ENCODE measurements around the gene DENND1A.
"Not testable (repeated sequence)": the region's sequence is repeated elsewhere in the genome, so short reads cannot be mapped to it uniquely, and the experiment has no call there.

Gene DENND1A

DNA sequence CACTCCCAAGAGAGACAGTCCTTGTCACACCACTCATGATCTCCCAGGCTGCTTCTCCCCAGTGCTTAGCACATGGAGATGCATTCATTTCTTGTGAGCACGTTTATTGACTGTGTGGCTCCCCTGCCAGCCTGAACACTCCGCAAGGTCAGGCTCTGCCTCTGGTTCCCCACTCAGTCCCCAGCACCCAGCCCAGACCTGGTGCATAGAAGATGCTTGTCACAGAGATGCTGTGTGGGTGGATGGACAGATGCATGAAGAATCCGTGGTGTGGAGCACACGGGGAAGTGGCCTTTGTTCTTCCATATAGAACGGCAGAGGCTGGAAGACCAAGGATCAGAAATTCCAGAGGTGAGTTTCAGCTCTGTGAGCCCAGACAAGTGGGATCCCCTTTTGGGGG lies 587.7 kb downstream of the DENND1A start:
- no peak for DNase-seq

DNA sequence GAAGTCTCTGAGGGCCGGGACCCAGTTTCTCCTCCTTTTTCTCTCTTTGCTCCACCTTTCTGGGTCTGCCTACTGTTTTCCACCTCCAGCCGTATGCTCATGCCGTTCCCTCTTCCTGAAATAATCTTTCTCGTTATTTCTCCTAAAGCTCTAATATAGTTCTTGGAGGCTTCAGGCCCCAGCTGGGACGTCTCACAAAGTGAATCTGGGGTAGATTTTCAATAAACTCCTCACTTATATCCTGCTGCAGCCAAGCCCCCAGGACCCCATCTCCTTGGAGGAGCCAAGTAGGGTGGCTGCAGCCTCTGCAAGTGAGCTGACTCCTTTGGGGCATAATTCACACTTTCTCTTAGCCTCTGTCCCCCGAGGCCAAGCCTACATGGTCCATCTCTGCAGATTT lies 588.1 kb downstream of the DENND1A start:
- no peak for DNase-seq

DNA sequence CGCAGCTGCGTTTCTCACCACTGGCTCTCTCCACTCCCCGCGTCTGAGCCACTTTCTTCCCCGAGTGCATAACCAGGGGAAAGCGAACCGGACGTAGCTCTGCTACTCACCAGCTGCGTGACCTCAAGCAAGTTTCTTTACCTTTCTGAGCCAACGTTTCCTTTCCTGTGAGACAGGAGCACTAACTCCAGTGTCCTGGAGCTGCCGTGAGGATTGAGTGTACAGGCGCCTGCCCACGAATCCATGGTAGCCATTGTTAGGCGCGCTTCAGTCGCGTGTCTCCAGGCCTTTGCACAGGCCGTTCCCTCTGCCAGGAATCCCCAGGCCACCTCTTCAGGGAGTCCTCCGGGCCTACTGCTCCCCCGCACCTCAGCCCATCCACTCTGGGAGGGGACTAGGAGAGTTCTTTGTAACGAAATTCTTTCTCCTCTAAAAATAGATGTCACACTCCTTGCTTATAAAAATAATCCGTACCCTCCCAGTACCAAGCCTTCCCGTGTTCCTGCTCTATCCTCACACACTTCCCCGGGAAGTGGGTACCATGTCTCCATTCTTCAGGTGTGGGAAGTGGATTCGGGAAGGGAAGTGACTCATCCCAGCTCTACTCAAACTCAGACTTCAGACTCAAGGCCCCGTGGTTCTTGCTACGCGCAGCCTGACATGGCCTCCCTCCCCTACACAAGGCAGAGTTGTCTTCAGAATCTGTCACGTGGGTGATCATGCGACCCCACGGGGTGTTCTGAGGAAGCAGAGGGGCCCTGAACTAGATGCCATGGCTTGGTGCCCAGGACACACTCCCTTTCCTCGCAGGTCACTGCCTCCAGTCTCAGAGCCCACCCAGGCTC lies 590.0 kb downstream of the DENND1A start:
- DNase-seq = peak; percentile 46 to 53

DNA sequence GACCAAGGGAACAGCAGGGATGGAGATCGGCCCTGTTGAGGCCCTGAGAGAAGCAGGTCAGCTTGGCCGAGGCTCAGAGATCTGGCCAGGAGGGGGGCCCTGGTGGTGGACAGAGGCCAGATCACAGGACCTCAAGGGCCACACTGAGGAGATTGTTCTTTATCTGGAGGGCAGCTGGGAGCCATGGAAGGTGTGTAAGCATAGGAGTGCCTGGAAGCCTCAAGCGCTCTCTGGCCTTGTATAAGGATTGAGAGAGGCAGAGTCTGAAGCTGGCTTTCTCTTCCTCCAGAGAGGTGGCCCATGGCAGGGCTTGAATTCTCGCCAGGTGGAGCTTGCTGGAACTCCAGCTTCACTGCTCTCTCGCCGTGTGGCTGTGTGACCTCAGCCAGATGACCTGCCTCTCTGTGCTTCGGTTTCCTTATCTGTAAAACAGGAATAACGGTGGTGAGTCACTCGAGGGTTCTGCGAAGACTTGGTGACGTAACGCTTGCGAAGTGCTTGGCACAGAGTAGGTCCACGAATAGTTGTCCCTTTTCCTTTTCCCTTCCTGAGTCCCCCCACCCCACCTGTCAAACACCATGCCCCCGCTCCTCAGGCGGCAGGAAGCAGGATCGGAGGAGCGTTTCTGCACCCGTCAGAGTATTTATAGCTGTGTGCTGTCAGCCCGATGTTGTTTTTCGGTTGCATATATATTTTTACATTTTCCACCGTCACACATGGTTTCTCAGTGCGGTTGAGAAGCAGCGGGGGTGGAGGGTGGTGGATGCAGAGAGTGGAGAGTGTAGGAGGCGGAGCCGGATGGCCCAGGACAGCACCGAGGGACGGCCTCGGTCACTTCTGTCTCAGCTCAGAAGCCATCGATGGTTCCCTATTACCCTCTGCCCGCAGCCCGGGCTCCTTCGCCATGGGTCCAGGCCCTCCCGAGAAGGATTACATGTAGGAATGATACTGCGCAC lies 590.9 kb downstream of the DENND1A start:
- DNase-seq = peak; percentile 51 to 68

DNA sequence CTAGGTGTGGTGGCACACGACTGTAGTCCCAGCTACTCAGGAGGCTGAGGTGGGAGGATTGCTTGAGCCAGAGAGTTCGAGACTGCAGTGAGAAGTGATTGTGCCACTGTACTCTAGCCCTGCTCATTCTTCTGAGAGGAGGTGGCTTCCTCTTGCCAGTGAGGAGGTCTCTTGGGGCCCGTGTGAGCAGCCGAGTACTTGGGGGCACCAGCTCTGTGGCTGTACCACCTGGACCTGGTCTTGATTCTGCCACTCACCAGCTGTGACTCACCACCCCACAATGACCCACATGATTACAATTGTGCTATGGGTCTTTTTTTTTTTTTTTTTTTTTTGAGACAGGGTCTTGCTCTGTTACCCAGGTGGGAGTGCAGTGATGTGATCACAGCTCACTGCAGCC lies 592.0 kb downstream of the DENND1A start:
- DNase-seq = no peak

DNA sequence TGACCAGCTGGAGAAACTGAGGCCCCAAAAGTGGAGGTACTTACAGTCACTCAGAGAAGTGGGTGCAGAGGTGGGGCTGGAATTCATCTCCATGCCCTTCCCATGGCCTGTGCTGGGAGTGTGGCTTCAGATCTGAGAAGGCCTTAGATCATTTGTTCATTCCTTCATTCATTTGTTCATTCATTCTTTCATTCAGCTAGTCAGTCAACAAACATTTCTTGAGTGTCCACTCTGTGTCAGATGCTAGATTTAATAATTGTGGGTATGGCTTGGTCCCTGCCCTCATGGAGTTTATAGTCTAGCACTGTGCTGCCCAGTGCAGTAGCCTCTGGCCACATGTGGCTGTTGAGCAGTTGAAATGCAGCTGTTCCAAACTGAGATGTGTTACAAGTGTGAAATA lies 593.0 kb downstream of the DENND1A start:
- no peak for DNase-seq

DNA sequence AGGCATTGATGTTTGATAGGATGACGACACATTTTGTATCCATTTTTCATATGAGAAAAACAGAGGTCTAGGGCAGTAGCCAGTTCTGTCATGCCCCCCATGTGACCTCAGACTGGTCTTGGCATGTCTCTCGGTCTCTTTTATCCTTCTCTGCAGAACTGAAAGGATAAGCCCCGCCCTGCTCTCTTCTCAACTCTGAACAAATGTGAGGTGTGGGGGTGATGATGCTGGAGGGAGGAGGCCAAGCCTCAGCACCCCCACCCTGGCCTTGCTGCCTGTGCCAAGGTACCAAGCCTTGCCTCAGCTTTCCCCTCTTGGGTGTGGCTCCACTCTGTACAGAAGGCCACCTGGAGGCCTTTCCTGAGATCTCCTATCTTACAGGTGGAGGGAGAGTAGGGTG lies 593.5 kb downstream of the DENND1A start:
- DNase-seq = no peak

DNA sequence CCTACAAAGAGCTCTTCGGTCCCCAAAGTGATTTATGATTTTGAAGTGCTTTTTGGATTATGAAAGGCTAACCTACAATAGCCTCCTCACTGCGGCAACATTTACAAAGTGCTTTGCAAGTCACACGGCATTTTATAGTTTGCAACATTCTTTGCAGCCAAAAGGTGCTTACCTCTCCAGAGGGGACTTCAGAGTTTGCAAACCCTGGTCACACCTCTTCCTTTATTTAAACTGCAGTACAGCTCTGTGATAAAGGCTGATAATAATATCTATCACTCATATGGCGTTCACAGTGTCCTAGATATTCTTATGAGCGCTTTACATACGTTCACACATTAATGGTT lies 594.0 kb downstream of the DENND1A start:
- no peak for DNase-seq

DNA sequence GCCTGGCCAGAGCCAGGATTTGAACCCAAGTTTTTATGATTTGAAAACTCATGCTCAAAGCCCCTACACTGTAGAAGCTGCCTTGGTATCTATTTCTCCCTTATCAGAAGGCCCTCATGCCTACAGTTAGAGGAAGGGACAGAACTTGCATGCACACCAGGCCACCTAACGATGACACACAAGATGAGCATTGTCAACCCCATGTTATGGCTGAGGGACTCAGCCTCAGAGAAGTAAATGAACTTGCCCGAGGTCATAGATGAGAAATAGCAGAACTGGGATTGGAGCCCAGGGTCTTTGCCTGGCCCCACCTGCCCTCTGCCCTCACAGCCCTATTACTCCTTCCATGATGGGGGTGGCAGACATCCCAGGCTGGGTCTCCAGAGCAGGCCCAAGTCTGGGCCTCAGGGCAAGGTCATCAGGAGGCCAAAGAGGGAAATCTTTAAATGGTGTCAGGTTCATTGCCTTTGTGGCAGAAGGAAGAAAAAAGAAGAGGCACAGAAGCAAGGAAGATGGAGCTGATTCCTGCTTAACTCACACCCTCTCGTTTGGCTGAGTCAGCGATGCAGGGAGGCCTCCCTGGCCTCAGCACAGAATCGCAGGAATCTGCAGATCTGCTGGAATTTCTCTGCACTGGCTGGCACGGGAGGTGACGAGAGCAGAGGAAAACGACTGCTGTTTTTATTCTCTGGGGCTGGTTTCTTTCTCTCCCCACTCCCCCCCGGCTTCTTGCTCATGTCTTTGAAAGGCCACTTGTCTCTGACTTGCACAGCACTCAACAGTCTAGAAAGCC lies 594.5 kb downstream of the DENND1A start:
- no peak for DNase-seq

DNA sequence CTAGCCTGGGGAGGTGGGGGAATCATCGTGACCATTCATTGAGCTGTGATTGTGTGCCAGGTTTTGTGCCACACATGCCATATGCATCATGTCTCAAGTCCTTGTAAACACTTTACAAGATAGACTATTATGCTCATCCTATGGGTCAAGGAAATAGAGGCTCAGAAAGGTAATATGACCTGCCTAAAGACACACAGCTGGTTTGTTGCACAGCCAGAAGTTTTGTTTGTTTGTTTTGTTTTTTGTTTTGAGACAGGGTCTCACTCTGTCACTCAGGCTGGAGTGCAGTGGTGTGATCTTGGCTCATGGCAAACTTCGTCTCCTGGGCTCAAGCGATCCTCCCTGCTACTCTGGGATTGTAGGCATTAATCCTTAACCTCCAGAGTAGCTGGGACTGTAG lies 595.3 kb downstream of the DENND1A start:
- DNase-seq = no peak

DNA sequence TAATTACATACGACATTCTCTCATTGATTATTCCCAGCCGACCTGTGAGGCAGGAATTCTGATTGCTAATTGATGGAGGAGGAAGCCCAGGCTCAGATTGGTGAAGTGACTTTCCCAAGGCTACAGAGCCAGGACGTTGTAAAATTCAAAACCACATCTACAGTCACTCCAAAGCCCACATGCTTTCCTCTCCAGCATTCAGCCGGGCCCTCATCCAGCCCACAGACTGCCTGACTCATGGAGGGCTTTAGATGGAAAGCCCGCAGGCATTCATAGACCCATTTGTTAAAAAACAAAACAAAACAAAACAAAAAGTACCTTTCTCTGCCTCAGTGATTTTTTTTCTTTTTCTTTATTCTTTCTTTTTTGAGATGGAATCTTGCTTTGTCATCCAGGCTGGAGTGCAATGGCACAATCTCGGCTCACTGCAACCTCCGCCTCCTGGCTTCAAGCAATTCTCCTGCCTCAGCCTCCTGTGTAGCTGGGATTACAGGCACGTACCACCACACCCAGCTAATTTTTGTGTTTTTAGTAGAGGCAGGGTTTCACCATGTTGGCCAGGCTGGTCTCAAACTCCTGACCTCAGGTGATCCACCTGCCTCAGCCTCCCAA lies 596.8 kb downstream of the DENND1A start:
- DNase-seq = not testable (repeated sequence)

DNA sequence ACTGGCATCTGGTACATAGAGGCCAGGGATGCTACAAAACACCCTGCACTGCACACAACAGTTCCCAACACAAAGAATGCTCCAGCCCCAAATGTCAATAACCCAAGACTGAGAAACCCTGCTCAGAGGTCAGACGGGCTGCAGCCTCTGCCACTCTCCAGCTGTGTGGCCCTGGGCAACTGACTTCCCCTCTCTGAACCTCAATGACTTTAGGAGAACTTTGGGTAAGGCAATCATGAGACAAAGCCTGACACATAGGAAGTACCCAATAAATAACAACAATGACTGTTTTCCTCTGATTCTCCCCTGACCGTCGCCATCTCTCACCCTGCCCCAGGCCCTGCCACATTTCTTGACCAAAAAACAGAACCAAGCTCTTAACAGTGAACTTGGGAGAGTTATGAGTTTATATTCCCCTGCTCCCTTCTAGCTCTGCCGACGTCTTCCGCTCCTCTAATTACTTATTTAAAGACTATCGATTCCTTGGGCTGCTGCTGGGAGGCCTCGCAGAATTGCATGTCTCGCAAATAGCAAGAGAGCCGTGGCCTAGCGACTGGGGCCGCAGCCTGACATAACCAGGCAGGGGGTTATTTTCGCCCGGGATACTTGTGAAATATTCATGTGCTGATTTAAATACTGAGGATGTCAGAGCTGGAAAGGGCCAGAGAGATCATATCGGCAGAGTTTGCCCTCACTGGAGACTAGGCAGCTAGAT lies 598.4 kb downstream of the DENND1A start:
- DNase-seq = no peak

All from Kasumi-1 (cell line).